A673 (cell line): ENCODE measurements around the gene MASP2.

Source experiments
- EZH2 ChIP-seq: fragments of 200-600 bp; sonication (generic); IDR thresholded peaks from 2 replicates; pipeline ENCODE4 v1.6.1; 2017; ENCODE audit warnings: borderline replicate concordance, low read depth, mild to moderate bottlenecking, mixed read lengths, antibody characterized with exemption, low read length; ENCODE audit not compliant: poor library complexity, severe bottlenecking
- TF ChIP-seq, protein P1 (sequence below): fragments of 300-800, 200-600 bp; sonication (generic); conservative IDR thresholded peaks from 2 replicates; pipeline ENCODE4 v1.5.1; 2017; ENCODE audit warnings: low read depth, mild to moderate bottlenecking, antibody characterized with exemption, low read length, moderate library complexity, mixed read lengths

DNA sequence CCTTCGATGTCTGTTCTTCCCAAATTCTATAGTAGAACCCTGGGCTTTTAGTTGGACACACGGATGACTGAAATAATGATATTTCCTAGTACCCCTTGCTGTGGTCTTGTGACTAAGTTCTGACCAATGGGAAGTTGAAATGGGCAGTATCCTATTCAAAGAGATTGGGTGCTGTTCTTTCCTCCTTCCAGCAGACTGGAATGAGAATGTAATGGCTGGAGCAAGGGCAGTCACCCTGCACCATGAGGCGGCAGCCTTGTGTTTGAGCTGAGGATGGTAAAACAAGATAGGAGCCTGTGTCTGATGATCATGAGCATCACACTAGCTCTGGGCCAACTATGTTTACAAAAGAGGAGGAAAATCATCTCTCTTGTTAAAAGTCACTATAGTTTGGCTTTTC is 17.9 kb upstream of the MASP2 start:
- no peak for TF ChIP-seq EZH2
- TF ChIP-seq, protein P1, sequence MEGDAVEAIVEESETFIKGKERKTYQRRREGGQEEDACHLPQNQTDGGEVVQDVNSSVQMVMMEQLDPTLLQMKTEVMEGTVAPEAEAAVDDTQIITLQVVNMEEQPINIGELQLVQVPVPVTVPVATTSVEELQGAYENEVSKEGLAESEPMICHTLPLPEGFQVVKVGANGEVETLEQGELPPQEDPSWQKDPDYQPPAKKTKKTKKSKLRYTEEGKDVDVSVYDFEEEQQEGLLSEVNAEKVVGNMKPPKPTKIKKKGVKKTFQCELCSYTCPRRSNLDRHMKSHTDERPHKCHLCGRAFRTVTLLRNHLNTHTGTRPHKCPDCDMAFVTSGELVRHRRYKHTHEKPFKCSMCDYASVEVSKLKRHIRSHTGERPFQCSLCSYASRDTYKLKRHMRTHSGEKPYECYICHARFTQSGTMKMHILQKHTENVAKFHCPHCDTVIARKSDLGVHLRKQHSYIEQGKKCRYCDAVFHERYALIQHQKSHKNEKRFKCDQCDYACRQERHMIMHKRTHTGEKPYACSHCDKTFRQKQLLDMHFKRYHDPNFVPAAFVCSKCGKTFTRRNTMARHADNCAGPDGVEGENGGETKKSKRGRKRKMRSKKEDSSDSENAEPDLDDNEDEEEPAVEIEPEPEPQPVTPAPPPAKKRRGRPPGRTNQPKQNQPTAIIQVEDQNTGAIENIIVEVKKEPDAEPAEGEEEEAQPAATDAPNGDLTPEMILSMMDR, result no peak
